GM21360 (cell line): ENCODE data around the gene MUC22.
"Not testable (repeated sequence)": the region's sequence is repeated elsewhere in the genome, so short reads cannot be mapped to it uniquely, and the experiment has no call there.

Source experiments
- ATAC-seq: cut with Tn5 transposase; IDR thresholded peaks from one replicate; pipeline ENCODE4 v1.9.1; 2021; ENCODE audit warnings: mild to moderate bottlenecking, moderate library complexity; ENCODE audit not compliant: unreplicated experiment

The MUC22 gene

DNA sequence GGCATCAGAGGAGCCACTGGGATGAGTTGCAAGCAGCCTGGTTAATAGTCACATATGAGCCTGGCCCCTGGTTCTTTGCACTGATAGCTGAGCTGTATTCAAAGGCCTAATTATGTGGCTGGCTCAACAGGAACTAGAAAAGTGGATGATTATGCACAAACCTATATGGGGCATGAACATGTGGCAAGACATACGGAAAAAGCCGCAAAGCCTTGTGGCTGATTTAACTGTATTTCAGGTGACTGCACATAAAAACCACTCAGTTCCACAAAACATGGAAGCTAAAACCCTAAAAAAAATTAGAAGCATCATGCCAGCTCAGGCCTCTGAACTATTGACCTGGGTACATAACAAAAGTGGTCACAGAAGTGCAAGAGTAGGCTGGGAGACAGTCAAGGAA is 13.0 kb upstream of the MUC22 start:
- no peak for ATAC-seq

DNA sequence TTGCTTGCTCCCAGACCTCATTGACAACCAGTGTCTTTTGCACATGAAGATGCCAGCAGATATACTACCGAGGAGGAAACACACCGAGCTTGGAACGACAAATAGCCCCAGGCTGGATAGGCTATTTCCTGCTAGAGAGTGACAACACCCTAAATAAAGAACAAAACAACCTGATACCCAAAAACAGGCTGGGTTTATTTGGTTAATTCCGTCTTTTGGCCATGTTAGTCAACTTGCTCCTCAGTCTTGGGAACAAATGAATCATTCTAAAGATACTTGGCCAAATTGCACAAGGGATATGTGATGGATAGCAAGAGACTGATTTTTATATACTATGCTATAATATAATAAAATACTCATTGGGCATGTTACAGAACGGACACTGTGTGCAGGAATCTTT is 11.5 kb upstream of the MUC22 start:
- ATAC-seq, result no peak

DNA sequence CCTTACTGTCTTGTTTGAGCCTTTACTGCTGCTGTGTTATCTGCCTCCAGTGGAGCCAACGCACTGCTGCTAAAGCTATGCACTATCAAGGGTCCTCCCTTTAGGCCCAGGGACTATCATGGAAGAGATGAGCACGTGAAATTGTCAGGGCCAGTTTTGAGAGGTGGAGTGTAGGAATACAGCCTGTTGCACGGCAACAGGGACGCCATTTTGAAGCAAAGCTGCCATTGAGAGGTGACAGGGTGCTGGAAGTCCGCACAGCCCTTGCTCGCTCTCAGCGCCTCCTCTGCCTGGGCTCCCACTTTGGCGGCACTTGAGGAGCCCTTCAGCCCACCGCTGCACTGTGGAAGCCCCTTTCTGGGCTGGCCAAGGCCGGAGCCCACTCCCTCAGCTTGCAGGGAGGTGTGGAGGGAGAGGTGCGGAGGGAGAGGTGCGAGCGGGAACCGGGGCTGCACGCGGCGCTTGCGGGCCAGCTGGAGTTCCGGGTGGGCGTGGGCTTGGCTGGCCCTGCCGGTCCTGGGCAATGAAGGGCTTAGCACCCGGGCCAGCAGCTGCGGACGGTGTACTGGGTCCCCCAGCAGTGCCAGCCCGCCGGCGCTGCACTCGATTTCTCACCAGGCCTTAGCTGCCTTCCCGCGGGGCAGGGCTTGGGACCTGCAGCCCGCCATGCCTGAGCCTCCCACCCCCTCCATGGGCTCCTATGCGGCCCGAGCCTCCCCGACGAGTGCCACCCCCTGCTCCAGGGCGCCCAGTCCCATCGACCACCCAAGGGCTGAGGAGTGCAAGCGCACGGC is 10.0 kb upstream of the MUC22 start:
- not testable (repeated sequence) for ATAC-seq

DNA sequence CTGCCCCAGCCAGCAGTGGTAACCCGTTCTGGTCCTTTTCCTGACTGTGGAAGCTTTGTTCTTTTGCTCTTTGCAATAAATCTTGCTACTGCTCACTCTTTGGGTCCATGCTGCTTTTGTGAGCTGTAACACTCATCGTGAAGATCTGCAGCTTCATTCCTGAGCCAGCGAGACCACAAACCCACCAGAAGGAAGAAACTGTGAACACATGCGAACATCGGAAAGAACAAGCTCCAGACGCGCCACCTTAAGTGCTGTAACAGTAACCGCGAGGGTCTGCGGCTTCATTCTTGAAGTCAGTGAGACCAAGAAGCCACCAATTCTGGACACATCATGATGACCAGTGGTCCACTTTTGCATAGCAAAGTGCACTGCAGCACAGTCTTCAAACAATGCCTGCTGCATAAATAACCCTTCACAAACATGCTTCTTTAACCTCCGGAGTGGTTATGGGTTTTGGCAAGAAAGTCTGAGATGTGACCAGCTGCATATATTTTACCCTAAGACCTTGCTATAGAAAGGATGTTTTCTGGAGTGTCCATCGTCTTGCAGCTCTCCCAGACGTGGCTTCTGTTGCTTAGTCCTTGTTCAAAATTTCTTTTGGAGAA is 8.9 kb upstream of the MUC22 start:
- no peak for ATAC-seq

DNA sequence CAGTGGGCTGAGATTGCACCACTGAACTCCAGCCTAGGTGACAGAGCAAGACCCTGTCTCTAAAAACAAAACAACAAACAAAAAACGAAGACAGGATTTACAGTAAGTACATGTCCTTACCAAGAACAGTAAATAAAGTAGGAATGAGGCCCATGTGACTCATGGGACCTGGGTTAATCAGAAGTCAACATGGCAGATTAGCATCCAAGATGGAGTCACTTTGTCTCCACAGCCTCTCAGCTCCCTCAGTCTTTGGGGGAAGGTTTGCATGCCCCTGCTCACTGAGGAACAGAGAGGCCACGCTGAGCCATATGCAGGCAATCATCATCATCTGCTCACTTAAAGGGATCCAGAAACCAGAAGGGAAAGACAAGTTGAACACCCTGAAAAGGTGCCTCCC is 7.8 kb upstream of the MUC22 start:
- ATAC-seq, result no peak

DNA sequence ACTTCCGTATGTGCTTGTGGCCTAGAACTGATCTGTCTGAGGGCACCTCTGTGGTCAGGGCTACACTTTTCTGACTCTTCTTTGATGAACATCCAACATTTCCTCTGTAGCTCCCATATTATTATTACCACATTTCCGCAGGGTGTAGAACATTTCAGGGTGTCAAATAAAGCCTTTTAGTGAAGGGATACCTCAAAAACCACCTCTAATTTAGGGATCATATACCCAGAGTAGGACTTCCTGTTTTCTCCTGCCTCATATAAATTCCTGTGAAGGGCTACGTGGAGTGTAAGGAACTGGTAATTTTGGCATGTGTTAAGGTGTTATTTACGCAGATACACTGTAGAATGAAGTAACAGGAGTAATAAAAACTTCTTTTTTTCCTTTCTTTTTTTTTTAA is 5.5 kb upstream of the MUC22 start:
- no peak for ATAC-seq

DNA sequence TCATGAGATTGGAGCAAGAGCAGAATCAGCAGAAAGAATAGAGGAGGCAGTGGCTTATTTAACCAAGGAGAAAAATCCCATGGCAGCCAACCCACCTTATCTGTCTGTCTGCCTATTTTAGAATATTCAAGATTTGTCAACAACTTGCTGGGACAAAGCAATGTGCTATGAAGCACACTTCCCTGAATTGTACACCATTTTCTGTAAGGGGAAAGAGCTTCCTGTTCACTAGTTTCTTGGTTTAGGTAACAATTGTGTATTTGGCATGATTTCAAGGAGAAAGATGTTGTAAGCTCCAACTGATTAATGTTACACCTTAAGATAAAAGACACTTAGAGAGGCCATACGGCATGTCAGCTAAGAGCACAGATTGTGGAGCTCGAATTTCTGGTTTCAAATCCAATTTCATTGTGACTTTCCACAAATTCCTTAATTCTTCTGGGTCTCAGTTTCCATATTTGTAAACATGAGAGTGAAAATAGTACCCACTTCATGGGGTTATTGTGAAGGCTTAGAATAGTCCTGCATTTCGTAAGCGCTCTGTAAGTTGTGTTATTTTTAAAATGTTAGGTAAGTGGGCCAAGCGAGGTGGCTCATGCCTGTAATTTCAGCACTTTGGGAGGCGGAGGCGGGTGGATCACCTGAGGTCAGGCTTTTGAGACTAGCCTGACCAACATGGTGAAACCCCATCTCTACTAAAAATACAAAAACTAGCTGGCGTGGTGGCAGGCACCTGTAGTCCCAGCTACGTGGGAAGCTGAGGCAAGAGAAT is 4.8 kb upstream of the MUC22 start:
- ATAC-seq, result no peak

DNA sequence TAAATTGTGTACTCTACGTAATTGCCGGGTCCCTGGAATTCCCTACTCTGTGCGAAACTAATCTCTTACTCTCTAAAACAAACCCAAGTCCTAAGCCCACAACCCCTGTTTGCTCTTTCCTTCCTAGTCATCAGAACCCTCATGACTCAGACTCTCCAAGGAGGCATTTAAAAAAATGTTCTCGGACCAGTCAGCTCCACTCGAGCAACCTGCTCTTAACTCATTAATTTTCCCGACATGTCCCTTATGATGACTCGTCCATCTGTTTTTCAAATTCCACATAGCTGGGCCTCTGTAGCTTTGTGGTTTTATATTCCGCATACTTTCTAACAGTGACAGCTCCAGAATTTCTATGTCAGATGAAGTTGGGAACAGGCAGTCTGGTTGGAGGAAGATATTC is 2.6 kb upstream of the MUC22 start:
- no peak for ATAC-seq

DNA sequence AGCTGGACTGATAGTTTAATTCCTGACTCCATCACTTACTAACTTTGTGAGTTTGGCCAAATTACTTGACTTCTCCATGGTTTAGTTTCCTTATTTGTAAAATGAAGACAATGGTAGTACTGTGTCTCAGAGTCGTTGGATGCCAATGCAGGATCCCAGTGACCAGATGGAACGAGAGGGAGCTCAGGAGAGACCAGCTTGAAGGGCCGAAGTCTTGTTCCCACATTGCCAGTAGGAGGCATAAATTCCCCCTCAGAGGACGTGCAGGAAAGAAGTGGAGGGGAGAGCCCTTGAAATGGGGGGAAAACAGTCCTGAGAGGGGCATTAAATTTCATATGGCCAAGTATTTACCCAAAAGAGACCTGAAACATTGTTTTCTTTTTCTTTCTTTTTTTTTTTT is 2.1 kb upstream of the MUC22 start:
- no peak for ATAC-seq

DNA sequence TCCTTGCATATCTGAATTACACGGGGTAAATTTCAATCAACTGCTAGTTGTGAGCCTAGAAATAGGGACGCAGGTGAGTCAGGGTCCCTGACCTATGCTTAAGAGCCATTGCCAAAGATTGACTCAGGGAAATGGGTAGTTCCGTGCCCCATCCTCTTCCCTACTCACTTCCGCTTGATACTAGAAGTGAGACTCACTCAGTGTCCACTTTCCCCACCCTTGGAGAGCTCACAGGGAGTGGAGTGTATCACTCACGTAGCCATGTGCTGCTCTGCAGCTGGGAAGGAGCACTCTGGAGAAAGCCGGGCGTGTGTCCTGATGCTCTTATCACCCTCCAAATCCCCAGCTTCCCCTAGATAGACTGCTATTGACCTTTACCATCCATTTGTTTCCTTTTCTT is 543 bp upstream of the MUC22 start:
- ATAC-seq, result no peak

DNA sequence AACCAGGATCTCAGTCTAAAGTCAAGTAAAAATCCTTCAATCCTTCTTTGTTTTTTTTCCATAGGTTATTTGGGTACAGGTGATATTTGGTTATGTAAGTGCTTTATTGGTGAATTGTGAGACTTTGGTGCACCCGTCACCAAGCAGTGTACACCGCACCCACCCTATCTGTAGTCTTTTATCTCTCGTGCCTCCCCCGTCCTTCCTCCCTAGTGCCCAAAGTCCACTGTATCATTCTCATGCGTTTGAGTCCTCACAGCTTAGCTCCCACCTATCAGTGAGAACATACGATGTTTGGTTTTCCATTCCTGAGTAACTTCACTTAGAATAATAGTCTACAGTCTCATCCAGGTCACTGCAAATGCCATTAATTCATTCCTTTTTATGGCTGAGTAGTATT is 879 bp downstream of the MUC22 start:
- no peak for ATAC-seq

DNA sequence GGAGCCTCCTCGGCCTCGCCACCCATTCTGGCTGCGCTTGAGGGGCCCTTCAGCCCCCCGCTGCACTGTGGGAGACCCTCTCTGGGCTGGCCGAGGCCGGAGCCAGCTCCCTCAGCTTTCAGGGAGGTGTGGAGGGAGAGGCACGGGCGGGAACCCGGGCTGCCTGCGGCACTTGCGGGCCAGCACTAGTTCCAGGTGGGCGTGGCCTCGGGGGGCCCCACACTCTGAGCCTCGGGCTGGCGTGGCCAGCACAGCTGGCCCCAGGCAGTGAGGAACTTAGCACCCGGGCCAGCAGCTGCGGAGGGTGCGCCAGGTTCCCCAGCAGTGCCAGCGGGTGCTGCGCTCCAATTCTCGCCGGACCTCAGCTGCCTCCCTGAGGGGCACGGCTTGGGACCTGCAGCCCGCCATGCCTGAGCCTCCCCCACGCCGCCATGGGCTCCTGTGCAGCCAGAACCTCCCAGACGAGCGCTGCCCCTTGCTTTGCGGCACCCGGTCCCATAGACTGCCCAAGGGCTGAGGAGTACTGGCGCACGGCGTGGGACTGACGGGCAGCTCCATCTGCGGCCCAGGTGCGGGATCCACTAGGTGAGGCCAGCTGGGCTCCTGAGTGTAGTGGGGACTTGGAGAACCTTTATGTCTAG is 6.5 kb downstream of the MUC22 start:
- no peak for ATAC-seq

DNA sequence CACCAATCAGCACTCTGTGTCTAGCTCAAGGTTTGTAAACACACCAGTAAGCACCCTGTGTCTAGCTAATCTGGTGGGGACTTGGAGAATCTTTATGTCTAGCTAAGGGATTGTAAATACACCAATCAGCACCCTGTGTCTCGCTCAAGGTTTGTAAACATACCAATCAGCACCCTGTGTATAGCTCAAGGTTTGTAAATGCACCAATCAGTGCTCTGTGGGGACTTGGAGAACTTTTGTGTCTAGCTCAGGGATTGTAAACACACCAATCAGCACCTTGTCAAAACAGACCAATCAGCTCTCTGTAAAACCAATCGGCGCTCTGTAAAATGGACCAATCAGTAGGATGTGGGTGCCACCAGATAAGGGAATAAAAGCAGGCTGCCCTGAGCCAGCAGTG is 7.2 kb downstream of the MUC22 start:
- ATAC-seq, result not testable (repeated sequence)

DNA sequence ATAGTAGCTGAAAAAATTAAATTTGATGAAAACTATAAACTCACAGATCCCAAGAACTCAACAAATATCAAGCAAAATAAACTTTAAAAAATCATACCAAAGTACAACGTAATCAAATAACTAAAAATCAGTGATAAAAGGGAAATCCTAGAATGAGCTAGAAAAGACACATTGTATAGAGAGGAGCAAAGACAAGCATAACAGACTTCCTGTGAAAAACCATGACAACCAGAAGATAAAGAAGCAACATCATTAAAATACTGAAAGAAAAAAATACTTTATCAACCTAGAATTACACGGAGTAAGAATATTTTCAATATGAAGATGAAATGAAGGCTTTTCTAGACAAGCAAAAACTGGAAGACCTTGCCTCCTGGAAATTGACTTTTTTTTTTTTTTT is 9.8 kb downstream of the MUC22 start:
- no peak for ATAC-seq

DNA sequence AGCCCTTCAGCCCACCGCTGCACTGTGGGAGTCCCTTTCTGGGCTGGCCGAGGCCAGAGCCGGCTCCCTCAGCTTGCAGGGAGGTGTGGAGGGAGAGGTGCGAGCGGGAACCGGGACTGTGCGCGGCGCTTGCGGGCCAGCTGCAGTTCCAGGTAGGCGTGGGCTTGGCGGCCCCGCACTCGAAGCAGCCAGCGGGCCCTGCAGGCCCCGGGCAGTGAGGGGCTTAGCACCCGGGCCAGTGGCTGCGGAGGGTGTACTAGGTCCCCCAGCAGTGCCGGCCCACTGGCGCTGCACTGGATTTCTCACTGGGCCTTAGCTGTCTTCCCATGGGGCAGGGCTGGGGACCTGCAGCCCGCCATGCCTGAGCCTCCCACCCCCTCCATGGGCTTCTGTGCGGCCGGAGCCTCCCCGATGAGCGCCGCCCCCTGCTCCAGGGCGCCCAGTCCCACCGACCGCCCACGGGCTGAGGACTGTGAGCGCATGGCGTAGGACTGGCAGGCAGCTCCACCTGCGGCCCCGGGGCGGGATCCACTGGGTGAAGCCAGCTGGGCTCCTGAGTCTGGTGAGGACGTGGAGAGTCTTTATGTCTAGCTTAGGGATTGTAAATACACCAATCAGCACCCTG is 10.5 kb downstream of the MUC22 start:
- ATAC-seq, result not testable (repeated sequence)

DNA sequence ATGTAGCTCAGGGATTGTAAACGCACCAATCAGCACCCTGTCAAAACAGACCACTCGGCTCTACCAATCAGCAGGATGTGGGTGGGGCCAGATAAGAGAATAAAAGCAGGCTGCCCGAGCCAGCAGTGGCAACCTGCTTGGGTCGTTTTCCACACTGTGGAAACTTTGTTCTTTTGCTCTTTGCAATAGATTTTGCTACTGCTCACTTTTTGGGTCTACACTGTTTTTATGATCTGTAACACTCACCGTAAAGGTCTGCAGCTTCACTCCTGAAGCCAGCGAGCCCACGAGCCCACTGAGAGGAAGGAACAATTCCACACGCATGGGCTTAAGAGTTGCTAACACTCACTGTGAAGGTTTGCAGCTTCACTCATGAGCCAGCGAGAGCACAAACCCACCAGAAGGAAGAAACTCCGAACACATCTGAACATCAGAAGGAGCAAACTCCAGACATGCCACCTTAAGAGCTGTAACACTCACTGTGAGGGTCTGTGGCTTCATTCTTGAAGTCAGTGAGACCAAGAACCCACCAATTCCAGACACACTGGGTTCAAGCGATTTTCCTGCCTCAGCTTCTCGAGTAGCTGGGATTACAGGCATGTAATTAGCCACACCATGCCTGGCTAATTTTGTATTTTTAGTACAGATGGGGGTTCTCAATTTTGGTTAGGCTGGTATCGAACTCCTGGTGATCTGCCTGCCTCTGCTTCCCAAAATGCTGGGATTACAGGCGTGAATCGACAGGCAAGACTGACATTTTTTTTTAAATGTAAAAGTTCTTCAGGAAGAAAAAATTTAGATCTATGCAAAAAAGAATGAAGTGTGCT is 11.6 kb downstream of the MUC22 start:
- not testable (repeated sequence) for ATAC-seq

DNA sequence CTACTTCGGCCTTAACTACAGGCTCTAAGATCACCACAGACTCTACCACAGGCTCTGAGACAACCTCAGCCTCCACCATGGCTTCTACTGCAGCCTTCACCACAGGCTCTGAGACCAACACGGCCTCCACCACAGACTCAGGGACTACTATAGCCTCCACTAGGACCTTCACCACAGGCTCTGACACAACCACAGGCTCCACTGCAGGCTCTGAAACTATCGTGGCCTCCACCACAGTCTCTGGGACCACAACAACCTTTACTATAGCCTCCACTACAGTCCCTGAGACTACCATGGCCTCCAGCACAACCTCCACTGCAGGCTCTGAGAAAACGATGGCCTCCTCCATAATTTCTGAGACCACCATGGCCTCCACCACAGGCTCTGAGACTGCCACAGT is 15.3 kb downstream of the MUC22 start:
- no peak for ATAC-seq

DNA sequence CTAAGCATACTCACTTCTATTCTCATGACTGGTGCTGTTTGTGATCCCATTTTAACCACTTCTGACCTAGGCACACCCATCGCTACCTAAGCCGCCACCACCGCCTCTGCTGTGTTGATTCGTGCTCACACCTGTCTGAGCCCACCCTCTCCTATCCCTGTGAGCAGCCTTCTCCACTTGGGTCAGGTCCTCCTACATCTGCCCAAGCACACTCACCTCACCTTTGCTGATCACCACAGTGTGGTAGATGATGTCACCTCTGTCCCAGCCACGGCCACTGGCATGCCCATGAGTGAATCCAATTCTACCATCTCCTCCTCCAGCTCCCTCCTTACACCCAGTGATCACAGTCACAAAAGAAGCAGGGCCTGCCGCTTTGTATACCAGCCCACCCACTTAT is 20.8 kb downstream of the MUC22 start:
- ATAC-seq, result no peak

DNA sequence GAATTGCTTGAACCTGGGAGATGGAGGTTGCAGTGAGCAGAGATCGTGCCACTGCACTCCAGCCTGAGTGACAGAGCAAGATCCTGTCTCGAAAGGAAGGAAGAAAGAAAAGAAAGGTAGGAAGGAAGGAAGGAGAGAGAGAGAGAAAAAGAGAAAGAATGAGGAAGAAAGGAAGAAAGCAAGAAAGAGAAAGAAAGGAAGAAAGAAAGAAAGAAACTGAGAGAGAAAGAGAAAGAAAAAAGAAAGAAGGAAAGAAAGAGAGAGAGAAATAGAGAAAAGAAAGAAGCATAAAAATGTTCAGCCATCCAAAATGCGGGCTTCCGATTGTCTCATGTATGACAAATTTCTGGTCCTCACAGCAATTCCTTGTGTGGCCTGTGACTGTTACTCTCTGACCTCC is 22.8 kb downstream of the MUC22 start:
- ATAC-seq, result no peak

DNA sequence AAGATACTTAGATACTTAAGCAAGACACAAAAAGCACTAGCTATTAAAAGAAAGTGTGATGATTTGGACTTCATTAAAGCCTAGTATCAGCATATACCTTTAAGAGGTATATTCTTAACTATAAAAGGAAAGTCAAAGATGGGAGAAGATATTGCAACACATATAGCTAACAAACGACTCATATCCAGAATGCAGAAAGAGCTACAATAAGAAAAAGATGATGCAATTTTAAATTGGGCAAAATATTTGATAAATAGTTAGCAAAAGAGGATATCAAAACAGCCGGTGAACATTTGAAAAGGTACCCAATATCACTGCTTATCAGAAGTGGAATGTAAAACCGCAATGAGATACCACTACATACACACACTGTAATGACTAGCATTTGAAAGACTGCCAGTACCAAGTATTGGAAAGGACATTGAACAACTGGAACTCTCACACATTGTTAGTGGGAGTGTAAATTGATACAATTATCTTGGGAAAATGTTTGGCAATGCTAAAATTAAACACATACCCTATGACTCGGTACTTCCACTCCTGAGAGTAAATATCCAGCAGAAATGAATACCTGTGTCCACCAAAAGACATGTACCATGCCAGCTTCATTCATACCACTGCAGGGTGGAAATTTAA is 25.7 kb downstream of the MUC22 start:
- no peak for ATAC-seq
